HG03196 (cell line): ENCODE data around the gene CNTF.

Source experiments
- ATAC-seq: cut with Tn5 transposase; IDR thresholded peaks from one replicate; pipeline ENCODE4 v1.9.1; 2021; ENCODE audit not compliant: unreplicated experiment

CNTF gene

DNA sequence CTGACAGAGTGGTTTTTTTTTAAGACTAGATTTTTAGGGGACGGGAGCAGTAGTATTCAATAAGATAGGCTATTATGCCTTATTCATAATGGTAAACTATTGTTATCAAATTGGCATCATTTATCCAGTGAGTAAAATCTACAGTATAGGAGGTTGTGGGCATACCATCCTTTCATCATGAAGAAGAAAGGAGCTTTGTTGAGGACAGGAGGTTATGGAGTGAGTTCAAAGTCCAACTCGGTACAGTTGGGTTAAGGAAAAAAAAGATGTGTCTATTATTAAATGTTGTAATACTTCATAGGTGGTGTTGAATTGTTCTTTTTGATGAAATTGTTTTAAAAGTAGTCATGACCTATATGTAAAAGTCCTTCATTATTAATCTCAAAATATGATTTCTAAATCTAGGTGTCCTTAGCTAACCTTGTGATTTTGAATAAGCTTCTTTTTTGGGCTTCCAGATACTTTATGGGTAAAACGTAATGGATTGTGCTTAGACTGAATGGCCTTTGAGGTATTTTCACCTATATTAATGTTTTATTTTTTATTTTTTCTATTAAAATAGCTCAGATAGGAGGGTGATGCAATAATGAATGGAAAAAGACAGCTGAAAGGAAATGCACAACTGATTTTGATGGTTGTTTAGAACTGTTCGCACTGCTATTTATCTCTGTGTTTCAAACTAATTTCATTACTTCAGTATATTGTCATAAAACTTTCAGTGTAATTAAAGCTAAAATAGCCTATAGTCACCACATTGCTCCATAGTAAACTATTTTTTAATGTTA lies 15.3 kb upstream of the CNTF start:
- ATAC-seq, result no peak

DNA sequence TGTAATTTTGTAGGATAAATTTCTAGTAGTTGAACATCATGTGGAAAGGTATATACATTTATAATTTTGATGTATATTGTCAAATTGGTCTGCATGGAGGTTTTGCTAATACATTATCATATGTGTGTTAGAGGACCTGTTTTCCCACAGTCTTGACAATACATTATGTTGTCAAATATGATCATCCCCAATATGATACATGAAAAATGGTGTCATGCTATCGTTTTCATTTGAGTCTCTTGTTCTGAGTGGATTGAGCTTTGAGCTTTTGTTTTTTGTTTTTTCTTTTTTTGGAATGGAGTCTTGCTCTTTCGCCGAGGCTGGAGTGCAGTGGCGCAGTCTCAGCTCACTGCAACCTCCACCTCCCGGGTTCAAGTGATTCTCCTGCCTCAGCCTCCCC lies 14.1 kb upstream of the CNTF start:
- ATAC-seq, result no peak

DNA sequence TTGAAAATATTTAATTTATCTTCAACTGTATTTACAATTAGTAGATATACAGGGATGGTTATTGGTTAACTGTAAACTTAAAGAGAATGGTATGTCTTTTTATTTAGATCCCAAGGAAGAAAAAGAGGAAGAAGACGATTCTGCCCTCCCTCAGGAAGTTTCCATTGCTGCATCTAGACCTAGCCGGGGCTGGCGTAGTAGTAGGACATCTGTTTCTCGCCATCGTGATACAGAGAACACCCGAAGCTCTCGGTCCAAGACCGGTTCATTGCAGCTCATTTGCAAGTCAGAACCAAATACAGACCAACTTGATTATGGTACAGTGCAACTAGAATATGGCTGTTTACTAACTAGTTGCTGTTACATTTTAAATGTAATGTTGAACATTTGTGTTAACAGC lies 12.7 kb upstream of the CNTF start:
- ATAC-seq, result no peak

DNA sequence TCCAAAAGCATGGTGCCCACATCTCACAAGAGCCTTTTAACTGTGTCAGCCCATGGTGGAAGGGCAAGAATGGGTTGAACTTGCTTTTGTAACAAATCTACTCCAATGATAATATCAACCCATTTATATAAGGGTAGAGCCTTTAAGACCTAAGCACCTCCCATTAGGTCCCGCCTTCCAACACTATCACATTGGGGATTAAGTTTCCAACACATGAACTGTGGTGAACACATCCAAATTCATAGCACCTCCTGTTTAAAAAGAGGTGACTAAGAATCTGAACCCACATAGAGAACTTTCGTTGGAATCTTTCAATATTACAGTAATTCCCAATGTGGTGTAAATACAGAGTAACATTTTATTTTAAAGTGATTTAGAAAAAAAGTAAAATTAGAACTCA lies 9.2 kb upstream of the CNTF start:
- ATAC-seq, result no peak

DNA sequence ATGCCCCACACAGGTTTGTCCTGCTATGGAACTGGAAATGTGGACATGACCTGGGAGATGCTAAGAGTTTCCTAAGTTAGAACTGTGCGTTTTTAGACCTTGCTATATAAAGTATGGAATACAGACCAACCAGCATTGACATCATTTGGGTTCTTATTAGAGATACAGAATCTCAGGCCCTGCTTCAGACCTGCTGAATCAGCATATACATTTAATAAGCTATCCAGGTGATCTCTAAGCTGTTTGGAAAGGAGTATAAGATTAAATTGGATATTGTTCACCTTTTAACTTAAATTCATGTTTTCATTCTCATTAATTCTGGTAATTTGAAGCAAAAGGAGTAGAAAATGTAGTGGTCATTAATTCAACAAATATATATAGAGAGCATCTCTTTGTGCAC lies 6.9 kb upstream of the CNTF start:
- ATAC-seq, result no peak

DNA sequence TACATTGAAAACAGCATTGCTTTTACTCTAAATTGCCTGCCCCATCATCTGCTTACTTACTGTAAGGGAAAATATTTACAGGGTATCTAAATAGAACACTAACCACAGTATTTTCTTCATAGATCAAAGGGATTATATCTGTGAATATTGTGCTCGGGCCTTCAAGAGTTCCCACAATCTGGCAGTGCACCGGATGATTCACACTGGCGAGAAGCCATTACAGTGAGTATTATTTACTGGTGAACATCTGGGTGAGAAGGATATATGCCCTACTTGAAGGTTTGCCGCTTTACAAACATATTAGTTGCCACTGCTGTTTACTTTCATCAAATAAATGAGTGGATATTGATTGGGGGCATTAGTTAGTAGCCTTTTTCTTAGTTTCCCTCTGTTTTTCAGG lies 5.9 kb upstream of the CNTF start:
- no peak for ATAC-seq

DNA sequence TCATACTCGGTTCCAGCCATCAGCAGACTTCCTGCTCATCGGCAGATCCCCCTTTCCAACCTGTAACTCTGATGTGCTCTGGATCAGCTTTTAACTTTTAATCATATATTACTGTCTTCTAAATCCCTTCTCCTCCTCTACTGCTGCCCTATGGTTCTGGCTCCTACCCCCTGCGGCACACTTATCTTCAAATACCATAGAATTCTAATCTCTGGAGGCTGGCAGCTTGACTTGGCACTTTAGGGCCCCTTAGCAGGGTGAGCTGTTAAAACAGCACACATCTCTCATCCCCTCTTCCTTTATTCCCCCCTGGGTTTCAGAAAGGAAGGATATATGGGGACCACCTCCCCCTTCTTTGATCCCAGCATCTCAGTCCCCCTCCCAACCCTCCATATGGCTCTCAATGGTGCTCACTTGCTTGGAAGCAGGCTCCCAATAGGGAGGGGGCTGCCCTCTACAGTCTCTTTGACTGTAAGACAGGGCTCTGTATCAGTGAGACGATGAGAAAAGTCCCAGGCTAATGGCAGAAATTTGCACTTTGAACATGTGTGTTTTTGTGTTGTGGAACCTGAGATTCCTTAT lies 4.4 kb upstream of the CNTF start:
- ATAC-seq, result no peak

DNA sequence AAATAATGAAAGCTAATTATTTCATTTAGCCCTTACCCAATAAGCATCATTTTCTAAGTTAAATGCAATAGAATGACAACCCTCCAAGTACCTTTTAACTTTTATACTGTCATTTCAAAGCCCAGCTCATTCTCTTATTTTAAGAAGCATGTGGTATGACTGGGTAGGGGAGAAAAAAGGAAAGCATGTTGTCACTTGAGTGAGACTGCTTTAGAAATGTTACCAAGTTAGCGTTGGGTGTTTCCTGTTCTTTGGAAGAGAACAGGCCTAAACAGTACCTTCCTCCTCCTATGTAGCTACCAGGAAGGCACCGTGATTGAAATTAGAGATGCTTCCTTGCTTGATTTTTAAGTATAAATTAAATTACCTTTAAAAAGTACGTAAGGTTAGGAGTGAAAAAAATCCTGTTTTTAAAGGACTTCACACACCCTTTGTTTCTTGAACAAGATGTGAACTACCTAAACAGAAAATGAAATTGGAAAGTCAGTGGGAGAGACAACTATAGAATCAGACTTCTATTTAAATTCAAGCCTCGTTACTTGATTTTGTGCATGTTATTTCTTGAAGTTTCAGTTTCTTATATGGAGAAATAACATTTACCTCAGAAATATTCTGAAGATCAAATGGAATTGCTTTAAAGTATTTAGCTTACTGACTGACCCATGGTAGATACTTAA lies 741 bp upstream of the CNTF start:
- ATAC-seq, result no peak

DNA sequence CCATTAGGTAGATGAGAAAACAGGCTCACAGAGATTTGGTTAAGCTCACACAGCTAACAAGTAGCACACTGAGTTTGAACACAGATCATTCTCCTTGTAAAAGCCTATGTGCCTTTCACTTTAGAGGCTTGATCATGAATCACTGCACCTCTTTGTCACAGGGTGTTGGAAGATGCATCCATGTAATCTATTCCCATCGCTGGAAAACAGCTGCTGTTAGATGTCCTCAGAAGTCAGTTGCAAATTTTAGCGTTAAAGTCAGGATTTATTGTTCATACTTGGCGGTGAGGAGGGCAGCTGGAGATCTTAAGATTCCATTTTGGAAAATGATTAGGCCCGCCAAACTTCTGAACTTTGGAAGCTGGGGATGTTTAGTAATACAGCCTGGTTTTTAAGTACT lies 2.6 kb downstream of the CNTF start:
- no peak for ATAC-seq

DNA sequence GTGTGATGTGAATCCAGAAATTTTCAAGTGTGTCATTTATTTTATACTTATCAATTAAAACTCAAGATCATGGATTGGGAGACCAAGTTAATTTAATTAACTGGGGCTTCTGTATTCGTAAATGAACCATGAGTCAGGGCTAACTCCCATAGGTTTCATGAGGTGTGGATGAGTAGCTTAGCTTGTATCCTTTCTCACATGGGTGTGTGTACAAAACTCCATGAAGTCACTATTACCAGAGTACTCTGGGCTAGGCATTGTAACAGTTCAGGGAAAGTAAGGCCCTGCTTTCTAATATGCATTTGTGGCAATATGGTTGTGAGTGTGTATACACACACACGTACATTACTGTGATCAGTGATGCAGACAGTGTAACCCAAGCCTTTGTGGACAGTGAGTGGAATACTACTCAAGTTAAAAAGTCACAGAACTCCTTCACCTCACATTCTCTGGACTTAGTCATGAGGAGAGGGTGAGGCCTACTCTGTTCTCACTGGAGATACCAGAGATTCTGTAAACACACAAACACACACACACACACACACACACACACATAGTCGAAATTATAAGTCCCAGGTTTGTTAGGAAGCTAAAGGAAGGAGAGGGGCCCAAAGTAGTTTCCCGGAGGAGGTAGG lies 3.5 kb downstream of the CNTF start:
- no peak for ATAC-seq

DNA sequence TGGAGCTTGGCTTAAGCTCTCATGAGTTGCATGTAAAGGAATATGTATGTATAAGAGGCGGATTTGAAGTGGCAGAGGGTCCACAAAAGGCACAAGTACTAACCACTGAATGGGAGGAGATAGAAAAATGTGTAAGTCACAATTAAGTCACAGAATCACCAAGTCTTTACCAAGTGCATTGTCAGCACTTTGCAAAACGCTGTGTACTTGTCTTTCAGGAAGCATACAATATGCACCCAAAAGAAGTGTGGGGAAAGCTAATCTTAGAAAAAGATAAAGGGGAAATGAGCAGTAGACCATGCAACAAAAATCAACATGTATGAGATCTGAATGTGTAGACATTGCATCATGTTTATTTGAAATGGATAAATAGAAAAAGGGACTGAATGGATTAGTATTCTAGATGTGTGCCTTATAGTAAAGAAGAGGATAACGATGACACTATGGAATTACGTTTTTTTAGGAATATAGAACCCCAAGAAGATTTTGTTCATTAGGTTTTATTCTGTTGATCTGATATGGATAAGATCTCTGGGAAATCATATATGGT lies 4.5 kb downstream of the CNTF start:
- ATAC-seq, result no peak

DNA sequence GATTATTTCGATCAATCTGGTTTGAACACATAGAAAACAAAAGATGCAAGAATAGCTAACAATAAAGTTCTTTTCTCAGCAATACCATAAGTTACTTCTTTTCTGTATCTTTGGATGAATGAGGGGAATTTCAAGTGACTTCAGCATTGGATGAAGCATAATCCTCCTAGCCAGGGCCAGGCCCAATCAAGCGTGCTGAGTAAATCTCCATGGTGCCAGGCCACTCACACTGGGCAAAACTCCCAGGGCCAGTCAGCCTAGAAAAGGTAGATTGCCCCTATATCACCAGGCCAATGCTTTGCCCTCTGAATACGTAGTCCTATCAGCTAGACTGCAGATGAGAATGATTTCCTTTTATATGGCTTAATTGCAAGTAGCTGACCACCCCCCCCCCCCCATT lies 6.0 kb downstream of the CNTF start:
- no peak for ATAC-seq

DNA sequence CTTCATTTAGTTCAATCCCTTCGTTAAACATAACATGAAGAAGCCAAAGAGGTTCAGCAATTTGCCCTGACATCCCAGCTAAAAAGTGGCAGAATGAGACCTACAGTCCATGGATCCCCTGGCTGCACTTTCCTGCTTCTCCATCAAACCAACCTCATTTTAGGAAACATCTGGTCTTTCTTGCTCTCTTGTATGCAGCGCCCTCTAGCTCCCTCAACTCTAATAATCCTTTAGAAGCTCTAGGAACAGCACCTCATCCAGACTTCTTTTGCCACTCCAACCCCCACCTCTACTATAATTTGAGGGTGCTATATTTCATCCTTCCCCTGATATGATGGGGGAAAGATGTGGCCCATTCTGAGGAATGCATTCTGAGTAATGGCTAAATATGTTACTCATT lies 7.4 kb downstream of the CNTF start:
- ATAC-seq, result no peak

DNA sequence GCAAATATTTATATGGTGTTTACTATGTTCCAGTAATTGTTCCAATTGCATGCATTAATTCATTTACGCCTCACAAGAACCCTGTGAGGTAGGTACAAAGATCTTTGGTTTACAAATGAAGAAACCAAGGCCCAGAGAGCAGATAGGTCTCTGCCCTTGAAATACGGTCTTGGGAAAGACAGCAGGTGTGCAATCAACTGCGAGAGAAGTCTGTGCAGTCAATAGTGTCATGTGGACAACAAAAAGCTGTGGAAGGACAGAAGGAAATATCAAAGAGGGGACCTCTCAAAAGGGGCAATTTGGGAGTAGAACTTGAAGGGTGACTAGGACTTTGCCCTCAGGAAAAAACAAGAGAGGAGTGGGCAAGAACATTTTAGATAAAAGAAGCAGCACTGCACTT lies 8.9 kb downstream of the CNTF start:
- ATAC-seq, result no peak

DNA sequence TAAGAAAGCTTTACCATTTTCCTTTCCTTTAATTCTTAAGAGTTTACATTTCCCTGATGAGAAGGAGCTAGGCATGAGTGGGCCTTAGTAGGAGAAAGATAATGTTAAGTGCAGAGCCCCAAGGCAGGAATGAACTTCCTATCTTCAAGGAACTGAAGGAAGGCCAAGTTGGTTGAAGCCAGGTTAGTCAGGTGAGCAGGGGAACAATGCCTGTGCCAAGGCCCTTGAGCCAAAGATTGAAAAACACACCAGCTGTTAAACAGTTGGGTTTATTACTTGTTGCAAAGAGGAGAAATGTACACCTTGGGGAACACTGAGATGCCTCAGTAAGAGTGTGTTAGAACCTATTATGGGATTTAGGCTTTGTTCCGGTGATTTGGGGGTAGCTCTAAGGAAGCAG lies 10.0 kb downstream of the CNTF start:
- ATAC-seq, result no peak

DNA sequence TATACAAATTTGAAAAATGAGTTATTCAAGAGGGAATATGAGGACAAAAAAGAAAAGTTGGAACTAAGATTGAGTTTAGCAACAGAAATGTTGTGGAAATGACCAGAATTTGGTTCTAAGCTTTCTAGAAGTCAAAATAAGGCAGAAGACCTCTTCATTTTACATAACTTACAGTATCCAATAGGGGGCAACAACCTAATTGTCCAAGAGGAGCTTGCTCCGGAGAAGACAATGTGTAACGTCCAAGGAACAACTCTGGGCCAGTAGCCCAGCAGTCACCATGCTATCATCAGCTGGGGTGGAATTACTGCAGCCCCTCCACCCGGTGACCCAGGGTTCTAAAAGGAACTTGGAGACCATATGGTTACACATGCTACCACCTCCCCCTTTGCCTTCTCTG lies 14.1 kb downstream of the CNTF start:
- ATAC-seq, result no peak

DNA sequence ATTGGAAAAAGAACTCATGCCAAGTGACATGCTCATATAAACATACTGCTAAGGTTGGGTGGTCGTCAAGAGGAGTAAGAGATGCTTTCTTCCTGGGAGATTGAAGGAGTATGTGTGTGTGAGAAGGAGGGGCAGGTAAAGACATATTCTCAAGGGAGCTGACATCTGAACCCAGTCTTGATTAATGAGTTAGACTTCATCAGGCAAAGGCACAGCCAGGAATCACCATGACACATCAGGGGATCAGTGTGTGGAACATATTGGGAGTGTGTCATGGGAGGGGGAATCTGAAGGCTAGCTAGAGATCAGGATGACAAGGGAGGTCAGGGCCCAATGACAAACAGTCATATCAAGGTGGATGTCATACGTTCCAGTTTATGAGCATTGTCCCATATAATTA lies 14.9 kb downstream of the CNTF start:
- ATAC-seq, result no peak

DNA sequence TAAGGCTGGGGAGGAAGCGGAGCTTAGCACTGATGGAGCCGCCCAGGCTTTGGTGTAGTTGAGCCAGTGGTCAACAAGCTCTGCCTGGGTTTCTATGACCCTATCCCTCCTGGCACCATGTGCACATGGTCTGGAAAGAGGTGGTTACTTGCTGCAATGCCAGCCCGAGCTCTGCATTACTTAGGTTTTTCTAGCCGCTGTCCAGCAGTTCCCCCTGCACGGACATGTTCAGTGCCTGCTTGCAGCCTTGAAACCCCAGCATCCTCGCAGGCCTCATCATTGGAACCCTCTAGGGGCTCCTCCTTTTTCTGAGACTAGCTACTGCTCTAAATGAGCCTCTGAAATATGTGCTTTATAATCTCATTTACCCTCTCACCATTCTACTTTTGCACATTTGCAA lies 16.6 kb downstream of the CNTF start:
- ATAC-seq, result no peak

DNA sequence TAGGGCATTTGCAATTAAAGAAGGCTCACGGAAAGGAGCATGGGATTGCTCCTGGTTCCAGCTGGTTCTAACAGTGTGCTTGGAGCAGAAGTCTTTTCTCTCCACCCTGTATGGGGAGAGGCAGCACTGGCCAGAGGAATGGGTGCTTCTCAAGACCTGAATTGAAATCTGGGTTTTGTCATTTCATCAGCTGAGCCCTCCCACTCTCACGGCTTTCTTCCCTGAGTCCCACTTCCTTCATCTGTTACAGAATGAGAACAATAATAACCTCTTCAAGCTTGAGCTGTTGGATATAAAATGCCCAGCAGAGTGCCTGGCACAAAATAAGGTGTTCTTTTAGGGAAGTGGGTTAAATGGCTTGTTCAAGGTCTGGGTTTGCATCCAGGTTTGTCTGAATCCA lies 17.2 kb downstream of the CNTF start:
- ATAC-seq, result no peak

DNA sequence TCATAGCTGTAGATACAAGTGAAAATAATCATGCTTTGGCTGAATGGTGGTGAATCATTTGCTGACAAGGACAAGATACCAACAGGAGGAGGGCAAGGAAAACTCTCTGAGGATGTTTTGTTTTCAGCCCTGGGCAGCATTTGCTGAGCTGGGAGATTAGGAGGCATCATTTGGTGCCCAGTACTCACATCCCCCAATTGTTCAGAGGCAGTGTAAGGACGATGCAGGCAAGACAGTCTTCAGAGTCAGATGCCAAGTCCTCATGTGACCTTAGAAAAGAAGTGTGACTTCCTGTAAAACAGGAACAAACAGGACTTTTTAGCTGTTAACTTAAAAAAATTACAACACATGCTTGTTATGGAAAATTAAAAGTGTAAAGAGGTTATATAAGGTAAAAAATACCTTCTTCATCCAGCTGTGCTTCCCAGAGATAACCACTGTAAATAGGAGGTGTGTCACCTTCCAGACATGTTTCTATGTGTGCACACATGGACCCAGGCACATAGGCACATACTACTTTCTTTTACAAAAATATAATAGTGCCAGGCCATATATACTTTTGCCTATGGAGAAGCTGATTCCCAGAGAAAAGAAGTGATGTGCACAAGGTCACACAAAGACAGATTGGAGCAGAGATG lies 18.0 kb downstream of the CNTF start:
- ATAC-seq, result no peak

DNA sequence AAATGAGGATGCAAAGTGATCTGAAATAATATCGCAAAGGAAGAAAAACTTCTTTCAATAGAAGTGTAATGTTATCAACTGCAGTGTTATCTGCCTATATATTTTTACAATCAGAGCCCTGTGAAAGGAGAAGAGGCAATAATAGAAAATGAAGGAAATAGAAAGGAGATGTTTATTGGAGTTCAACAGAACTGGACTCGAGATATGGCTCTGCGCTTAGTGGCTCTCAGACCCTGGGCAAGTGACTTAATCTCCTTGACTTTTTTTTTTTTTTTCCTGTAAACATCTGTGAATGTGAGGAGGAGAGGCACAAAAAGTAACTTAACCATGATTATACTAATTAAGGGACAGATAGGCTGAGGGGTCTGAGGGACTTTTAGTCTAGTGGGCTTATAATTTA lies 18.9 kb downstream of the CNTF start:
- ATAC-seq, result no peak
